Neural cell (in vitro differentiated cells): ENCODE results near the gene DHFR. TPM values are rescaled to one million over a fixed set of nuclear protein-coding genes. Genes with fewer than 3 reads are reported as not detected.

Experiments
- H2AFZ ChIP-seq: fragments of 200-600, 300-800 bp; sonication (generic), shearing (Covaris generic); 2 replicates; pipeline ENCODE4 v1.6.0; 2014; ENCODE audit warnings: low read depth, mild to moderate bottlenecking, antibody characterized with exemption, low read length, moderate library complexity
- H3F3A ChIP-seq: fragments of 200-600 bp; shearing (Covaris generic); 2 replicates; pipeline ENCODE4 v1.6.1; 2016; ENCODE audit warnings: mild to moderate bottlenecking, moderate library complexity, mixed read lengths, antibody characterized with exemption, low read length; ENCODE audit not compliant: insufficient read depth, poor library complexity, severe bottlenecking
- H3K27ac ChIP-seq: fragments of 200-600, 300-800 bp; sonication (generic), shearing (Covaris generic); 2 replicates; pipeline ENCODE4 v1.5.1; 2014; ENCODE audit warnings: mild to moderate bottlenecking, low read length, moderate library complexity
- H3K27me3 ChIP-seq: fragments of 300-800, 200-600 bp; sonication (generic), shearing (Covaris generic); 2 replicates; pipeline ENCODE4 v1.6.0; 2014; ENCODE audit warnings: mild to moderate bottlenecking, low read depth, low read length, moderate library complexity; ENCODE audit not compliant: insufficient read depth
- H3K36me3 ChIP-seq: fragments of 300-800, 200-600 bp; sonication (generic), shearing (Covaris generic); 2 replicates; pipeline ENCODE4 v1.5.1; 2014; ENCODE audit warnings: mild to moderate bottlenecking, antibody characterized with exemption, low read length, moderate library complexity; ENCODE audit not compliant: insufficient read depth
- H3K4me2 ChIP-seq: fragments of 300-800, 200-600 bp; sonication (generic), shearing (Covaris generic); 2 replicates; pipeline ENCODE4 v1.6.0; 2014; ENCODE audit warnings: mild to moderate bottlenecking, low read length
- H3K4me3 ChIP-seq: fragments of 300-800, 200-600 bp; sonication (generic), shearing (Covaris generic); 2 replicates; pipeline ENCODE4 v1.5.1; 2014; ENCODE audit warnings: mild to moderate bottlenecking, low read length, moderate library complexity
- H3K79me2 ChIP-seq: fragments of 200-600 bp; shearing (Covaris generic); replicated peaks from 2 replicates; pipeline ENCODE4 v1.6.0; 2014; ENCODE audit warnings: mild to moderate bottlenecking, low read length, moderate library complexity; ENCODE audit not compliant: insufficient read depth
- H3K9ac ChIP-seq: fragments of 300-800, 200-600 bp; sonication (generic), shearing (Covaris generic); 2 replicates; pipeline ENCODE4 v1.6.1; 2016; ENCODE audit warnings: mild to moderate bottlenecking, low read length, mixed read lengths
- H3K9me2 ChIP-seq: fragments of 200-600 bp; shearing (Covaris generic); 2 replicates; pipeline ENCODE4 v1.6.1; 2016; ENCODE audit warnings: mild to moderate bottlenecking, low read length, mixed read lengths; ENCODE audit not compliant: insufficient read depth
- H3K9me3 ChIP-seq: fragments of 200-600, 300-800 bp; sonication (generic), shearing (Covaris generic); 2 replicates; pipeline ENCODE4 v1.6.1; 2016; ENCODE audit warnings: mild to moderate bottlenecking, mixed run types, low read length, moderate library complexity, mixed read lengths
- H4K20me1 ChIP-seq: fragments of 200-600 bp; shearing (Covaris generic); 2 replicates; pipeline ENCODE4 v1.6.1; 2016; ENCODE audit warnings: mild to moderate bottlenecking, mixed run types; ENCODE audit not compliant: insufficient read depth
- EP300 ChIP-seq: fragments of 450-650 bp; conservative IDR thresholded peaks from 2 replicates; pipeline ENCODE4 v1.6.1; 2014; ENCODE audit warnings: antibody characterized with exemption, mild to moderate bottlenecking, moderate library complexity; ENCODE audit not compliant: poor library complexity, severe bottlenecking
- EZH2 ChIP-seq: fragments of 200-600, 300-800 bp; shearing (Covaris generic), sonication (generic); IDR thresholded peaks from 2 replicates; pipeline ENCODE4 v1.6.1; 2014; ENCODE audit warnings: antibody characterized with exemption, low read length, borderline replicate concordance, mild to moderate bottlenecking; ENCODE audit not compliant: insufficient read depth, poor library complexity, severe bottlenecking
- MXI1 ChIP-seq: fragments of 450-650 bp; conservative IDR thresholded peaks from 2 replicates; pipeline ENCODE4 v1.6.1; 2014; ENCODE audit warnings: antibody characterized with exemption, mild to moderate bottlenecking; ENCODE audit not compliant: poor library complexity, severe bottlenecking
- POLR2AphosphoS5 ChIP-seq: IDR thresholded peaks from 2 replicates; pipeline ENCODE4 v1.6.1; 2012
- RAD21 ChIP-seq: fragments of 450-650 bp; conservative IDR thresholded peaks from 2 replicates; pipeline ENCODE4 v1.6.1; 2014; ENCODE audit warnings: antibody characterized with exemption, mild to moderate bottlenecking, moderate library complexity
- REST ChIP-seq: IDR thresholded peaks from 2 replicates; pipeline ENCODE4 v1.6.1; 2012; ENCODE audit warnings: borderline replicate concordance
- SMC3 ChIP-seq: fragments of 450-650 bp; conservative IDR thresholded peaks from 2 replicates; pipeline ENCODE4 v1.6.1; 2014; ENCODE audit warnings: antibody characterized with exemption, mild to moderate bottlenecking, moderate library complexity; ENCODE audit not compliant: poor library complexity
- TAF1 ChIP-seq: IDR thresholded peaks from 2 replicates; pipeline ENCODE4 v1.6.1; 2012; ENCODE audit warnings: low read depth
- polyA plus RNA-seq: library from polyadenylated mRNA; depleted of rRNA; stranded (reverse); fragments of >200 nt; gene quantifications from 2 replicates; pipeline ENCODE4 v1.2.3, GENCODE V29; 2014
- TF ChIP-seq, protein P1 (sequence below): fragments of 450-650 bp; IDR thresholded peaks from 2 replicates; pipeline ENCODE4 v1.5.1; 2014; ENCODE audit warnings: antibody characterized with exemption, mild to moderate bottlenecking, moderate library complexity; ENCODE audit not compliant: poor library complexity, severe bottlenecking

DHFR gene
- polyA plus RNA-seq, 1 donor from 2014 or later = 21.2 TPM

GRCh38 chr5:80641353-80641752 lies 13.4 kb downstream of the DHFR start:
- Histone ChIP-seq H3K27me3 (no peaks in the 10 kb centered on the region), H3K79me2 (no peaks in the 10 kb centered on the region), H3K36me3 (no peaks in the 10 kb centered on the region), H3F3A (no peaks in the 10 kb centered on the region), H3K27ac (no peak overlapping the region), H3K4me2 (no peak overlapping the region), H2AFZ (no peak overlapping the region), H3K9me3 (no peaks in the 10 kb centered on the region), H3K9ac (no peak overlapping the region), H3K9me2 (no peaks in the 10 kb centered on the region), H3K4me3 (no peak overlapping the region), H4K20me1 (no peaks in the 10 kb centered on the region)
- no peak for TF ChIP-seq MXI1
- no peak for TF ChIP-seq POLR2AphosphoS5
- TF ChIP-seq SMC3 = no peak
- TF ChIP-seq REST = no peak
- no peak for TF ChIP-seq RAD21
- no peak for TF ChIP-seq EZH2
- TF ChIP-seq, protein P1, sequence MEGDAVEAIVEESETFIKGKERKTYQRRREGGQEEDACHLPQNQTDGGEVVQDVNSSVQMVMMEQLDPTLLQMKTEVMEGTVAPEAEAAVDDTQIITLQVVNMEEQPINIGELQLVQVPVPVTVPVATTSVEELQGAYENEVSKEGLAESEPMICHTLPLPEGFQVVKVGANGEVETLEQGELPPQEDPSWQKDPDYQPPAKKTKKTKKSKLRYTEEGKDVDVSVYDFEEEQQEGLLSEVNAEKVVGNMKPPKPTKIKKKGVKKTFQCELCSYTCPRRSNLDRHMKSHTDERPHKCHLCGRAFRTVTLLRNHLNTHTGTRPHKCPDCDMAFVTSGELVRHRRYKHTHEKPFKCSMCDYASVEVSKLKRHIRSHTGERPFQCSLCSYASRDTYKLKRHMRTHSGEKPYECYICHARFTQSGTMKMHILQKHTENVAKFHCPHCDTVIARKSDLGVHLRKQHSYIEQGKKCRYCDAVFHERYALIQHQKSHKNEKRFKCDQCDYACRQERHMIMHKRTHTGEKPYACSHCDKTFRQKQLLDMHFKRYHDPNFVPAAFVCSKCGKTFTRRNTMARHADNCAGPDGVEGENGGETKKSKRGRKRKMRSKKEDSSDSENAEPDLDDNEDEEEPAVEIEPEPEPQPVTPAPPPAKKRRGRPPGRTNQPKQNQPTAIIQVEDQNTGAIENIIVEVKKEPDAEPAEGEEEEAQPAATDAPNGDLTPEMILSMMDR = no peak
- TF ChIP-seq TAF1 = no peak
- TF ChIP-seq EP300 = no peak

GRCh38 chr5:80634193-80634592 lies 20.6 kb downstream of the DHFR start:
- Histone ChIP-seq H3F3A (no peaks in the 10 kb centered on the region), H2AFZ (no peak overlapping the region), H4K20me1 (no peaks in the 10 kb centered on the region), H3K9ac (no peak overlapping the region), H3K9me2 (no peaks in the 10 kb centered on the region), H3K27me3 (no peaks in the 10 kb centered on the region), H3K36me3 (no peaks in the 10 kb centered on the region), H3K9me3 (no peaks in the 10 kb centered on the region), H3K4me2 (no peak overlapping the region), H3K79me2 (no peaks in the 10 kb centered on the region), H3K27ac (no peak overlapping the region), H3K4me3 (no peak overlapping the region)
- TF ChIP-seq, protein P1 = no peak
- TF ChIP-seq RAD21 (no peak), POLR2AphosphoS5 (no peak), TAF1 (no peak), EP300 (no peak), EZH2 (no peak), MXI1 (no peak), SMC3 (no peak)
